GM12865 (cell line): Measurements from ENCODE around the gene PTPRJ.
"Not testable (repeated sequence)": the region's sequence is repeated elsewhere in the genome, so short reads cannot be mapped to it uniquely, and the experiment has no call there.

Source experiments
- DNase-seq: peaks from one replicate; pipeline ENCODE4 v3.0.0; 2010; ENCODE audit warnings: low read depth
- H3K4me3 ChIP-seq: 2 replicates; pipeline ENCODE4 v1.5.1; 2011; ENCODE audit warnings: mild to moderate bottlenecking, low read depth, low read length, control low read depth
- TF ChIP-seq, protein P1 (sequence below): IDR thresholded peaks from 2 replicates; pipeline ENCODE4 v1.5.1; 2011; ENCODE audit warnings: low read length, control low read depth, low read depth, inconsistent platforms; ENCODE audit not compliant: insufficient read depth; ENCODE audit errors: missing control alignments

PTPRJ gene

DNA sequence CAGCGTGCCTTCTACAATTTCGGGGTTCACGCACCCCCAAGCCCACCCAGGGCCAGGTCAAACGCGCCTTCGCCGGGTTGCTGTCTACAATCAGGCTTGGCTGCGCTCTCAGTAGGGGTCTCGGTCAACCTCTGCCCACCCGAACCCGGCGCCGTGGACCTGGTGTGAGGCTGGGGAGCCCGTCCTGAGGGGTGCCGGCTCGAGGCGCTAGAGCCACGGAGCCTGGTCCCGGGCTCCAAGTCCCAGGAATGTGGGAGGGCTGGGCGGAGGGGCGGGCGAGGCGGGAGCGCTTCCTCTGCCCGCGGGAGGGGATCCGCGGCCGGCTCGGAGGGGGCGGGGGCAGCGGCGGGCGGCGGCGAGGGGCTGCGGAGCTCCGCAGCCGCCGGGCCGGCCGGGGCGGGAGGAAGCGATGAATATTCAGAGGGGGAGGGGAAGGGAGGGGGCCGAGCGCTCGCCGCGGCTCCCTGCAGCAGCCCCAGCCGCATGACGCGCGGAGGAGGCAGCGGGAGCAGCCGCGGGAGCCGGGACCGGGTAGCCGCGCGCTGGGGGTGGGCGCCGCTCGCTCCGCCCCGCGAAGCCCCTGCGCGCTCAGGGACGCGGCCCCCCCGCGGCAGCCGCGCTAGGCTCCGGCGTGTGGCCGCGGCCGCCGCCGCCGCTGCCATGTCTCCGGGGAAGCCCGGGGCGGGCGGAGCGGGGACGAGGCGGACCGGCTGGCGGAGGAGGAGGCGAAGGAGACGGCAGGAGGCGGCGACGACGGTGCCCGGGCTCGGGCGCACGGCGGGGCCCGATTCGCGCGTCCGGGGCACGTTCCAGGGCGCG lies at the start of gene PTPRJ:
Gene PTPRJ, plus strand, starts transcription at position 472 of the 819 bp plus-strand sequence. CDS start 354 bp downstream, outside the sequence.
- peak; percentile 49 for DNase-seq
- H3K4me3 ChIP-seq, result peak within 1 kb of the TSS; percentile 75
- TF ChIP-seq, protein P1, sequence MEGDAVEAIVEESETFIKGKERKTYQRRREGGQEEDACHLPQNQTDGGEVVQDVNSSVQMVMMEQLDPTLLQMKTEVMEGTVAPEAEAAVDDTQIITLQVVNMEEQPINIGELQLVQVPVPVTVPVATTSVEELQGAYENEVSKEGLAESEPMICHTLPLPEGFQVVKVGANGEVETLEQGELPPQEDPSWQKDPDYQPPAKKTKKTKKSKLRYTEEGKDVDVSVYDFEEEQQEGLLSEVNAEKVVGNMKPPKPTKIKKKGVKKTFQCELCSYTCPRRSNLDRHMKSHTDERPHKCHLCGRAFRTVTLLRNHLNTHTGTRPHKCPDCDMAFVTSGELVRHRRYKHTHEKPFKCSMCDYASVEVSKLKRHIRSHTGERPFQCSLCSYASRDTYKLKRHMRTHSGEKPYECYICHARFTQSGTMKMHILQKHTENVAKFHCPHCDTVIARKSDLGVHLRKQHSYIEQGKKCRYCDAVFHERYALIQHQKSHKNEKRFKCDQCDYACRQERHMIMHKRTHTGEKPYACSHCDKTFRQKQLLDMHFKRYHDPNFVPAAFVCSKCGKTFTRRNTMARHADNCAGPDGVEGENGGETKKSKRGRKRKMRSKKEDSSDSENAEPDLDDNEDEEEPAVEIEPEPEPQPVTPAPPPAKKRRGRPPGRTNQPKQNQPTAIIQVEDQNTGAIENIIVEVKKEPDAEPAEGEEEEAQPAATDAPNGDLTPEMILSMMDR, result no peak

DNA sequence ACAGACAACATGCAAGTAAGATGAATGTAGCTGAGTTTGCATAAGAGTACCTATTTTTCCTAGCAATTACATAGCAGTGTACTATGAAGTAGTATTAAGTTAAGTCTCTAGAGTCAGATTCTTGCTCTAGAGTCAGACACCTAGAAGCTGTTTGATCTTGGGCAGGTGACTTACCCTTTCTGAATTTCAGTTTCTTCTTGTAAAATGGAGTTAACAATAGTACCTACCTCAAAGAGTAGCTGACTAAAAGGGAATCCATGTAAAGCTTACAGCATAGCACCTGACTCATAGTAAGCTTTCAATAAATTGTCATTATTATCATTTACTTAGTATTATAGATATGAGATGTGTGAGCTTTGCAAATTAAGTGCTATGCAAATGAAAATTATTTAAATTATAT lies 47.8 kb upstream of the PTPRJ start:
- TF ChIP-seq, protein P1, result no peak
- peak; percentile 28 for DNase-seq

DNA sequence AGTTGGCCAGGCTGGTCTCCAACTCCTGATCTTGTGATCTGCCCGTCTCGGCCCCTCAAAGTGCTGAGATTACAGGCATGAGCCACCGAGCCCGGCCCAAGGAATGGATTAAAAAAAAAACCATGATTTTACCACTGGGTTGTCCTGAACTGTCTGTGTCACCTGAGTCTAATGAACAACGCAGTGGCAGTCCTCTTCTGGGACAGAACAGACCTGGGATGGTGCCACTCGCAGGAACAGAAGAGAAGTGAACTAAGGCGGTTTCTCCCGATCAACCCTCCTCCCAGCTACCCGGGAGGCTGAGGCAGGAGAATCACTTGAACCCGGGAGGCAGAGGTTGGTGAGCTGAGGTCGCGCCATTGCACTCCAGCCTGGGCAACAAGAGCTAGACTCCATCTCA lies 46.6 kb upstream of the PTPRJ start:
- not testable (repeated sequence) for DNase-seq, H3K4me3 ChIP-seq

More for the DNA sequence above, 47.8 kb upstream of the PTPRJ start:
- no peak overlapping the region for H3K4me3 ChIP-seq

DNA sequence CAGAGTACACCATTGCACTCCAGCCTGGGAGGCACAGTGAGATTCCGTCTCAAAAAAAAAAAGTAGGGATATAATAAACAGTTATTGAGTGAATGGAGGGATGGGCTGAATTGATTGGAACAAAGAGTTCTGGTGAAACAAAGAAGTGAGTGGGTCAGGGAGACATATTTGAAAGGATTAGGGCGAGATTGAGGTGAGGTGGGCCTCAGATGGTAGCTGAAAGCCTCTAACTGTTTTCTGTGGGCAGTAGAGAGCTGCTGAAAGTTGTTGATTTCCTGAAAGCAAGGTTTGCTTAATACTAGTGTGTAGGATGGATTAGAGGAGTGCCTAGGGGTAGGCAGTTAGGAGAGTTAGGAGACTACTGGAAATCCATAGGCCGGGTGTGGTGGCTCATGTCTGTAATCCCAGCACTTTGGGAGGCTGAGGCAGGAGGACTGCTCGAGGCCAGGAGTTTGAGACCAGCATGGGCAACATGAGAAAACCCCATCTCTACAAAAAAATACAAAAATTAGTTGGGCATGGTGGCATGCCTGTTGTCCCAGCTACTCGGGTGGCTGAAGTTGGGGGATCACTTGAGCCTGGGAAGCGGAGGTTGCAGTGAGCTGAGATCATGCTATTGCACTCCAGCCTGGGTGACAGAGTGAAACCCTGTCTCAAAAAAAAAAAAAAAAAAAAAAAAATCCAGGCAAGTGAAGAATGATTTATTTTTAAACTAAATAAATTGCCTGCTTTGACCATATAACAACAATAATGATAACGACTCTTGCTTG lies 41.4 kb upstream of the PTPRJ start:
- TF ChIP-seq, protein P1, result no peak

DNA sequence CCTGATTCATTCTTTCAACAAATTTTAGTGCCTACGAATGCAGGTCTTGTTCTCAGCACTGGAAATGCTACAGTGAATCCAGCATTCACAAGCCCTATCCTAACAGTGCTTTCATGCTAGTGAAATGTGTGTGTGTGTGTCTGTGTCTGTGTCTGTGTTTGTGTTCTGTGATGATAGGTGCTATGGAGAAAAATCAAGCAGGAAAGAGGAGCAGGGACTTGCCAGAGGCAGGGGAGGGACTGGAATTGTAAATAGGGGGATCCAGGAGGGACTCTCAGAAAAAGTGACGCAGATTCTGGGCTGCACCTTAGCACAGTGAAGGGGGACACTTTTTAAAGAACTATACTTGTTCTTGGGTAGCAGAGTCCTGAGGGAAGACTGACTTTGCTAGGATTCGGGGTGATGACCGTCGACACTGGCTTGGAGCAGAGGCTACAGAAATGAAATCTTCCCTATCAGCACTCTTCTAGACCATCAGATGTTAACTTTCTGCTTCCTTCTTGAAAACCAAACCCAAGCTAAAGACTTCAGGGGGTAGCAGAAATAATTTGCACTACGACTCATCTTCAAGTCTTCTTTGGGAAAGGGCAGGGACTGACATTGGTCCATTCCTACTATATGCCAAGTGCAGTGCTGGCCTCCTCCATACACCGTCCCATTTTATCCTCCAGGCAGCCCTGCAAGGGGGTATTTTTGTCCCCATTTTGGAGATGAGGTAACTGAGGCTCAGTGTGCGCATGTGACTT lies 39.3 kb upstream of the PTPRJ start:
- no peak overlapping the region for H3K4me3 ChIP-seq
- no peak for DNase-seq
- TF ChIP-seq, protein P1, result no peak

More for the DNA sequence above, 41.4 kb upstream of the PTPRJ start:
- DNase-seq, result no peak
- H3K4me3 ChIP-seq, result no peak overlapping the region

DNA sequence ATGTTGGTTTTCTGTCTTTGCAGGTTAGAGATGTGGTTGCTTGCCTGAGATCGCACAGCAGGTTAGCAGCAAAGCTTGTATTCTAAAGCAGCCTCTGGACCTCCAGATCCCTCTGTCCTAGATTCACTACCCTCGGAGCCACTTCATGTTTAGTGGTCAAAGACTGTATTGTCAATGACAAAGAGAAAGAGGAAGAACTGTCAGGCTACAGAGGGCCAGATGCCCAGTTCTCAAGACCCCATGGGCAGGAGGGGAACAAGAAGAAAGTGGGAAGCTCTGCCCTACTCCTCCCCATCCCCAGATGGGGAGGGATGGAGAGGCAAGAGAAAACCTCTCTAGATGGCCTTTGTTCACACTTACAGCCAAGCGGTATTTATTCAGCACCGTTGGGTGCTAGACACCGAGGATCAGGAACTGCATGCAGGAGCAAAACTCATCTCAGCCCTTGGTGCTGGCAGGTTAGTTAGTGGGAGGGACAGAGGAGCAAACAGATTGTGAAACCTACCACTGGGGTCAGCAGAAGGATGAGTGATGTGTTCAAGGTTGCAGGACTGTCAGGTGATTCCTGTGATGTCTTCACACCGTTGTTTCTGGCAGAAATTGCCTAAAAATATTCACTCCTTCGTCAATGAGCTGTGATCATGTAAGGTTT lies 38.3 kb upstream of the PTPRJ start:
- TF ChIP-seq, protein P1, result no peak
- H3K4me3 ChIP-seq, result no peak overlapping the region
- DNase-seq, result peak; percentile 25
